K562 (cell line): ENCODE results near the gene DOK4. TPM values are rescaled to one million over a fixed set of nuclear protein-coding genes. Genes with fewer than 3 reads are reported as not detected.
A peak's percentile ranks its signal among the peaks of the same experiment; 100 is the strongest.

ENCODE experiments used
- CBX1 ChIP-seq: sonication (generic); IDR thresholded peaks from 2 replicates; pipeline ENCODE4 v1.6.1; 2016; ENCODE audit warnings: antibody characterized with exemption, low read depth, mild to moderate bottlenecking
- CXXC5 ChIP-seq: fragments of 250-450 bp; sonication (Bioruptor Pico); IDR thresholded peaks from 2 replicates; pipeline ENCODE4 v1.8.0; 2022; ENCODE audit warnings: inconsistent platforms, mild to moderate bottlenecking, moderate library complexity
- FOXM1 ChIP-seq, 2 experiments: fragments of 450-650 bp in 1 of 2; sonication (generic) in 1 of 2; formaldehyde crosslinking in 1 of 2; IDR thresholded peaks; 2 replicates each; pipeline versions ENCODE4 v1.6.1 to v1.9.0; 2017 to 2022; ENCODE audit warnings: low read depth in 2 of 2, mild to moderate bottlenecking in 2 of 2, missing genetic modification reagents in 1 of 2, moderate library complexity in 1 of 2
- KDM2B ChIP-seq: fragments of 250-450 bp; sonication (Bioruptor Pico); IDR thresholded peaks from 2 replicates; pipeline ENCODE4 v1.8.0; 2021; ENCODE audit warnings: mild to moderate bottlenecking, moderate library complexity
- MCM5 ChIP-seq: fragments of 450-650 bp; IDR thresholded peaks from 2 replicates; pipeline ENCODE4 v1.6.1; 2016; ENCODE audit warnings: low read depth
- MGA ChIP-seq: fragments of 450-650 bp; IDR thresholded peaks from 2 replicates; pipeline ENCODE4 v1.6.1; 2016; ENCODE audit warnings: mild to moderate bottlenecking, moderate library complexity
- NCOA4 ChIP-seq: fragments of 450-650 bp; IDR thresholded peaks from 2 replicates; pipeline ENCODE4 v1.6.1; 2018; ENCODE audit warnings: mild to moderate bottlenecking; ENCODE audit not compliant: partially characterized antibody
- NRF1 ChIP-seq, 2 experiments: fragments of 450-650 bp; IDR thresholded peaks in 1 of 2; conservative IDR thresholded peaks in 1 of 2; 2 replicates each; pipeline ENCODE4 v1.6.1; 2014; ENCODE audit warnings: mild to moderate bottlenecking in 2 of 2
- OTX1 ChIP-seq: fragments of 450-650 bp; formaldehyde crosslinking; IDR thresholded peaks from 2 replicates; pipeline ENCODE4 v1.4.0; 2022; ENCODE audit warnings: mild to moderate bottlenecking
- POLR3G ChIP-seq: IDR thresholded peaks from 2 replicates; pipeline ENCODE4 v1.6.1; 2011; ENCODE audit not compliant: insufficient read length, insufficient replicate concordance; ENCODE audit errors: extremely low read depth
- RB1 ChIP-seq: fragments of 450-650 bp; IDR thresholded peaks from 2 replicates; pipeline ENCODE4 v1.6.1; 2017; ENCODE audit warnings: low read depth, mild to moderate bottlenecking
- SAP30 ChIP-seq: fragments of 200-600 bp; sonication (generic); IDR thresholded peaks from 2 replicates; pipeline ENCODE4 v1.6.1; 2012; ENCODE audit warnings: borderline replicate concordance, low read depth, mild to moderate bottlenecking, moderate library complexity, low read length, control low read depth, inconsistent platforms; ENCODE audit not compliant: insufficient read depth, poor library complexity, severe bottlenecking
- SP2 ChIP-seq: IDR thresholded peaks from 2 replicates; pipeline ENCODE4 v1.6.1; 2011; ENCODE audit warnings: mild to moderate bottlenecking, low read depth, low read length, moderate library complexity; ENCODE audit not compliant: poor library complexity, severe bottlenecking; ENCODE audit errors: extremely low read depth
- ZBTB17 ChIP-seq: fragments of 450-650 bp; formaldehyde crosslinking; IDR thresholded peaks from 2 replicates; pipeline ENCODE4 v1.4.0; 2020; ENCODE audit warnings: mild to moderate bottlenecking
- ZFPM2 ChIP-seq: fragments of 250-450 bp; sonication (Bioruptor Pico); IDR thresholded peaks from 2 replicates; pipeline ENCODE4 v1.5.1; 2022; ENCODE audit warnings: mild to moderate bottlenecking
- ZNF589 ChIP-seq: fragments of 200-800 bp; sonication (Bioruptor generic); IDR thresholded peaks from 2 replicates; pipeline ENCODE4 v1.6.1; 2016; ENCODE audit warnings: low read depth, missing genetic modification characterization, missing compliant biosample characterization
- ZNF766 ChIP-seq: fragments of 200-800 bp; sonication (Bioruptor generic); conservative IDR thresholded peaks from 2 replicates; pipeline ENCODE4 v1.6.1; 2016; ENCODE audit warnings: missing genetic modification characterization, missing compliant biosample characterization
- polyA plus RNA-seq, 8 experiments: library from polyadenylated mRNA; depleted of rRNA in 4 of 8; stranded (reverse) in 5 of 8; unstranded in 3 of 8; fragments of >200 nt; fragmentation: Nextera tagmentation in 2 of 8; fragmentation: Illumina TruSeq in 1 of 8; extraction: Ambion mirVana in 2 of 8; extraction: Trizol in 1 of 8; gene quantifications; 2 replicates each; pipeline versions ENCODE4 v1.2.1 to v1.2.3, GENCODE V29; 2011 to 2014; ENCODE audit warnings: inconsistent platforms in 1 of 8, missing spikeins in 1 of 8
- total RNA-seq, 7 experiments: library from RNA; depleted of rRNA in 6 of 7; stranded (reverse); fragments of >200 nt in 6 of 7; fragmentation: Illumina TruSeq in 2 of 7; extraction: Trizol in 2 of 7; gene quantifications; 2 replicates each; pipeline versions ENCODE4 v1.2.1 to v1.2.3, GENCODE V29; 2011 to 2021; ENCODE audit warnings: low replicate concordance in 1 of 7

Gene DOK4
- total and polyA plus RNA-seq, 9 of the 15 experiments (the other 6 are each of a cell fraction or from before 2014, with no cell fraction given) = 0.10 to 14.4 (median 8.3) TPM

- TF ChIP-seq ZNF589 (CRISPR knock-in tag) (no peak), SAP30 (no peak), RB1 (peak; percentile 37; the same call in 1 of the 2 replicates), ZNF766 (CRISPR knock-in tag) (0 out of 2 replicates have a peak, but pooled peaks have one; percentile 32), OTX1 (CRISPR knock-in tag) (peak; percentile 49; the same call in 1 of the 2 replicates), SP2 (peak; percentile 84), NRF1 (conservative IDR thresholded peaks at IDR 0.05 in 1 of 2, IDR thresholded peaks at IDR 0.05 in 1 of 2) (peak; percentile 29 to 47; a peak in 2 of 4 replicates), KDM2B (peak; percentile 73; the same call in 1 of the 2 replicates), MCM5 (no peak), ZBTB17 (CRISPR knock-in tag) (peak; percentile 17; the same call in 1 of the 2 replicates), MGA (no peak), CBX1 (no peak), ZFPM2 (CRISPR knock-in tag) (no peak), CXXC5 (CRISPR knock-in tag) (peak; percentile 45; the same call in 1 of the 2 replicates), FOXM1 (IDR thresholded peaks at IDR 0.05; ENCODE audit: low read depth) (no peak), FOXM1 (CRISPR knock-in tag; IDR thresholded peaks at IDR 0.05; ENCODE audit: low read depth) (no peak), POLR3G (no peak), NCOA4 (no peak)
These were observed 49.5 kb upstream of the DOK4 start (continued) for GRCh38 chr16:57535680-57536305.
